ENCODE measurements around the gene WNT6. TPM values are rescaled to one million over a fixed set of nuclear protein-coding genes. Genes with fewer than 3 reads are reported as not detected.

Gene WNT6
- total and polyA plus RNA-seq, 10 of the 15 experiments (the other 5 are each of a cell fraction or from before 2014, with no cell fraction given), result 0.11 to 0.44 (median 0.22) TPM; not detected in 5

DNA sequence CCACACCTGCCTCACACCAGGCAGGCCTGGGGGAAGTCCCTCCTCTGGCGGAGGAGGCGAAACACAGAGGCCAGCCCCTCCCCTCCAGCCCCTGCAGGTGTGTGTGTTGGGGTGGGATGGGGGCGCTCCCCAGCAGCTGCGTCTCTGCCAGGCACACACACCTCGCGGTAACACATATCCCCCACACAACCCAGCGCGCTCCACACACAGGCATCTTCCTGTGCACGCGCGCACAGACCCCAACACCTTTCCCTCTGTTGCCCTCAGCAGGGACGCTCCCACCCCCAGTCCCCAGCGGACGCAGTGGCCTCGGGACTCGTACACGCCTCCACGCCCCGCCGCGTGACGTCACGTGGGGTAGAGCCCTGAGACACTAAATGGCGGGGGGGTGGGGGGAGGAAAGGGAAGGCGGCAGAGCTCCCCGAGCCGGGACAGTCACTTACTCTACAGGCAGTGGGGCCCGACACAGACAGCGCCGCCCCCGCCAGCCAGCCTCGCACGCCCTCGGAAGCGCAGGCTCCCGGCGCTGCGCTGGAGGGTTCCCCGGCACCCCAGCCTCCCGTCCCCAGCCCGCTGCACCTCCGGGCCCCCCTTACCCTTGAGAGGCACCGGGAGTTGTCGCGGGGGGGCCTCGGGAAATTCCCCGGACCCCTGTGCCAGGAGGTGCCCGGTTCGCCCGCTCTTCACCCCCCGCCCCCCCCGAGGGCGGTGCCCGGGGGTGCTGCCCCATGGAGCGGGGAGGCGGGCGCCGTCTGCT is 20.7 kb downstream of the WNT6 start, which contains the start of gene WNT10A (continued):
- TF ChIP-seq, protein P1, sequence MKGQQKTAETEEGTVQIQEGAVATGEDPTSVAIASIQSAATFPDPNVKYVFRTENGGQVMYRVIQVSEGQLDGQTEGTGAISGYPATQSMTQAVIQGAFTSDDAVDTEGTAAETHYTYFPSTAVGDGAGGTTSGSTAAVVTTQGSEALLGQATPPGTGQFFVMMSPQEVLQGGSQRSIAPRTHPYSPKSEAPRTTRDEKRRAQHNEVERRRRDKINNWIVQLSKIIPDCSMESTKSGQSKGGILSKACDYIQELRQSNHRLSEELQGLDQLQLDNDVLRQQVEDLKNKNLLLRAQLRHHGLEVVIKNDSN (IDR thresholded peaks at IDR 0.05; ENCODE audit: borderline replicate concordance, extremely low read length, insufficient read depth, low read depth, low read length), result peak; percentile 64
- TF ChIP-seq TCF7 (IDR thresholded peaks at IDR 0.05; ENCODE audit: borderline replicate concordance) (no peak), ZBTB11 (CRISPR knock-in tag; IDR thresholded peaks at IDR 0.05) (no peak), TBL1XR1 (IDR thresholded peaks at IDR 0.05; ENCODE audit: low read depth, low read length) (0 out of 2 replicates have a peak, but pooled peaks have one; percentile 61), GATAD2B (conservative IDR thresholded peaks at IDR 0.05; ENCODE audit: low read depth) (peak; percentile 97), BRCA1 (IDR thresholded peaks at IDR 0.05; ENCODE audit: low read depth, low read length) (no peak), ETV6 (conservative IDR thresholded peaks at IDR 0.05 in 1 of 2, IDR thresholded peaks at IDR 0.05 in 1 of 2; ENCODE audit: borderline replicate concordance in 1 of 2, low read depth in 1 of 2) (no peak), SMAD1 (IDR thresholded peaks at IDR 0.05; ENCODE audit: low read depth, partially characterized antibody) (no peak), NBN (IDR thresholded peaks at IDR 0.05) (peak; percentile 100), MYC (IDR thresholded peaks at IDR 0.05; ENCODE audit: insufficient read depth, insufficient read length, insufficient replicate concordance, low read length, severe bottlenecking) (peak; percentile 42), NR2C2 (IDR thresholded peaks at IDR 0.05; ENCODE audit: borderline replicate concordance, control insufficient read depth, insufficient read length, low read depth) (no peak), ZNF274 (IDR thresholded peaks at IDR 0.05; ENCODE audit: insufficient read depth, insufficient read length) (no peak), BMI1 (IDR thresholded peaks at IDR 0.05; ENCODE audit: borderline replicate concordance) (no peak), E2F8 (IDR thresholded peaks at IDR 0.05; ENCODE audit: low read depth, partially characterized antibody) (peak; percentile 48), SMARCA5 (IDR thresholded peaks at IDR 0.05) (no peak), CBFB (IDR thresholded peaks at IDR 0.05; ENCODE audit: low read depth) (peak; percentile 44; the same call in 1 of the 2 replicates), NR2C1 (IDR thresholded peaks at IDR 0.05) (no peak; the same call in 1 of the 2 replicates), DPF2 (IDR thresholded peaks at IDR 0.05) (peak; percentile 94), SIN3A (IDR thresholded peaks at IDR 0.05; ENCODE audit: low read depth, low read length) (peak; percentile 84; the same call in 1 of the 2 replicates), RBBP5 (conservative IDR thresholded peaks at IDR 0.05) (no peak), PKNOX1 (IDR thresholded peaks at IDR 0.05) (no peak), LARP7 (IDR thresholded peaks at IDR 0.05) (peak; percentile 66; the same call in 1 of the 2 replicates)
